GM21619 (cell line): ENCODE data around the gene KCNMA1.
"Not testable (repeated sequence)": the region's sequence is repeated elsewhere in the genome, so short reads cannot be mapped to it uniquely, and the experiment has no call there.

ENCODE experiments used
- ATAC-seq: cut with Tn5 transposase; IDR thresholded peaks from one replicate; pipeline ENCODE4 v1.9.1; 2021; ENCODE audit not compliant: unreplicated experiment

KCNMA1 gene

DNA sequence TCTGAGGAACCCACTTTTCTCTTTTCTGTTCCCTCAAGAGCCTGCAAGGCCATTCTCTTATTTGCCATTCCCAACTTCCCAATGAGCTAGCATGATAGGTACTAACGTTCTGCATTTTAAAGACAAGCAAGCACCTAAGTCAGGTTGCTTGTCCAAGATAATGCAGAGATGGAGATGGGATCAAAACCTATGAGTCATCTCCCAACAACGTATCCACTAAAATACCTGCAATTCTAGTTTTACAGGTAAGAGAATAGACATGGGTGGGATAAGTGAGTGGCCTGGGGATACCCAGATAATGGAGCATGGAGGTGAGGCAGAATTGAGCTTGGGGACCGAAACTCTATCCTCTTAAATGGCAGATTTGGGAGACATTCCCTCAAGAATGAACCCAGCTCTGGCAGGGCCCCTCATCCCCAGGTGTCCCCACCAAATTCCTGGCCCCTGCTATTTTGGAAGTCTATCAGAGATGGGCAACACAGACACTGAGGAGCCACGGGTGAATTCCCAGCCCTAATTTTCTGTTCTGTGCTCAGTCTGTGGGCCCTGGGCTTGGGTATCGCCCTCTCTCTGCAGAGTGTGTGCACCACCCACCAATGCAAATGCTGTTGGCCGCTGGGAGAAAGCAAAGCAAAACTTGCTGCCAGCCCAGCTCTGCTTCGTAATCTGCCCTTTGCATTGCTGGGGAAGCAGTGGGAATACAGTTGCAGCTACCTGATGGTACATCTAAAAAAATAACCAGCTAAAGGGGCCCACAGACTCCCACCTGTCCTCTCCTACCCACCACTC, 98.3 kb downstream of the KCNMA1 start:
- ATAC-seq: no peak

DNA sequence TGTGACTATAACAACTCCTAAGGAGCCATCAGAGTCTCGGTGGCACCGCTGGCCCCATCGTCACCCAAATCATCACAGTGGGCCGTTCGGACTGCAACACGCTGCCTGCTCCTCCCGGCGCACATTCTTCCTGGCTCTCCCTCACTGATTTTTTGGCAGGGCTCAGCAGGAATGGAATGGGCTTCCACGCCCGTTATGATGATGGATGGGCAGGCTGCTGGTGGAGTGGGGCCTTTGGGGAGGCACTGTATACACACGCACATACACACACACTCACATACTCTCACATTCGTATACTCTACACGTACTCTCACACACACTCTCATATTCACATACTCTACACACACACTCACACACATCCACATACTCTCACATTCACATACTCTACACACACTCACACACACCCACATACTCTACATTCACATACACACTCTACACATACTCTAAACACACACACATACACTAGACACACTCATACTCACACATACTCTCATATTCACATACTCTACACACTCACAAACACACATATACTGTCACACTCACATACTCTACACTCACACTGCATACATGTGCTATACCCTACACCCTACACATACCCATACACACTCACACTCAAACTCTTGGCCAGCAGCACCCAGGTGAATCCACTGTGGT, 99.8 kb downstream of the KCNMA1 start:
- ATAC-seq: no peak

DNA sequence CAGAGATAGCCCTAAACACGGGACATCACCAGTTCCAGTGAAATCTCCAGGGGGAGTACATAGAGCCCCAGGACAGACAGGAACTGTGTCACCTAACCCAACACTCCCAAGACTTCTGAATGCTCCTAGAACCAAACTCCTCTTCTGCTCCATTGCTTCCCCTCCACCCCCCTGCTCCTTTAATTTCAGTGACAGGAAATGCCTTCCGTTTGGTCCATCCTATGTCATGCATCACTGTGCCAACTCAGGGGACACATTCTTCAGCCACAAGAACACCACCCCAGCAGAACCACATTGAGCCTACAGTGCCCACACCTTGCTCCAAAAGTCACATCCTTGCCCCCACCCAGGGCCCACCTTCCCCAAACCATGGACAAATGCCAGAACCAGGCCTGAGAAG, 100.5 kb downstream of the KCNMA1 start:
- ATAC-seq: no peak

DNA sequence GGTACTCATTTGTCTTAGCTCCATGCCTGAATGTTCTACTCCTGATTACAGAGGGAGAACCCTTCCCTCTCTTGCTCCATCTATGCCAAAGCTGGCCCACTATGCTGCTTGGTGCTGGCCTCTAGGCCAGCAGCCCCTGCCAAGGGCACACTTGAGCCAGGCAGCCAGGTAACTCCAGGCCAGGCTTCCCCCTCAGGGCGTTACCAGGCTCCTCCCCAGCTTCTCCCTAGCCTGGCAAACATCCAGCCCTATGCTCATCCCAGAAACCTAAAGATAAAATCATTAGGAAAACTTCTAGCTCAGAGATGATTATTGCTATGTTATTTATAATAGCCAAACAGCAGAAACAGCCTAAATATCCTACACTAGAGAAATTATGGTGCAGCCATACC, 103.7 kb downstream of the KCNMA1 start:
- ATAC-seq: no peak

DNA sequence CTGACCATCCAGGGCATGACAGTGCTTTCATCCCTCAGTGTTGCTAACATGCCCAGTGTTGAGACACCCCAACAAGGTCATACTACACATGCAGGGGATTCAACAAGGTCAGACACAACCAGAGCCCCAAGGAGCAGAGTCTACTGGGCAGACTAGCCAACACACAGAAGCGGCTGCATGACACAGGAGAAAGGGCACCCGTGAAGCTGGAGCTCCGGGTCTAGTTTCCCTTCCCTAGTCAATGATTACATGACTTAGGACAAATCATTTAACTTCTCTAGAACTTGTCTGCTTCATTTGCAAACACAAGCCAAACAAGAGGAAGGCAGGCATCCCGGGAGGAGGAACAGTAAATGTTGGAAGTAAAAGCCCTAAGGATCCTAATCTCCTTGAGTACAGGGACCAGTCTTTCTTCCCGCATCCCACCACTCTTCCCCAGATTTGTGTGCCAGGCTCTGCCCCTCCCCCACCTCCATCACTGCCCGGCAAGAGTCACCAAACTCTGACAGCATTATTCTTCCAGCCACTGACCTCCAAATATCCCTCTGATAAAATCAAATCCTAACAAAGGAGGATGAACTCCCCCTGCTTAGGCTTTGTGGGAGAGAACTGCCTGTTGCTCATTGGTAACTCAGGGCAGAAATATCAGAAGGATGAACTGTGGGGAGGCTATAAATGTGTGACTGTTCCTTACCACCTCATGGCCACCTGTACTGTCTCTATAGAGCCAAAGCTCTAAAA, 104.3 kb downstream of the KCNMA1 start:
- ATAC-seq: no peak

DNA sequence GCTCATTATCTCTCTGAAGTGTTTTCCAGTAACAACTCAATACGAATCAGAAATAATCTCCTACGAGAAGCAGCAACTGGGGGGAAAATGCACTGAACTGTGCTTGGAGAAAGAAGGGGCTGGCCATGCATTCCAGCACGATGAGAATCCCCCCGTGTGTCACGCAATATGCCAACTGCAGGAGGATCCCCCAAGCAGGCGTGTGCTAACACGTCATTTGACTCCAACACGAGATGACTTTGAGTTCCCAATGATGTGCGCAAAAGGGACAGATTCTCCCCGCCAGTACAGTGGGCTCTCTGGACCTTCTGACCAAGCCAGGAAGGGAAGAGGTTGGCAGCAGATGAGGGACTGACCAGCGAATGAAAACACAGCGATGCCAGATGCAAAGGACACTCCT, 105.5 kb downstream of the KCNMA1 start:
- ATAC-seq: no peak

DNA sequence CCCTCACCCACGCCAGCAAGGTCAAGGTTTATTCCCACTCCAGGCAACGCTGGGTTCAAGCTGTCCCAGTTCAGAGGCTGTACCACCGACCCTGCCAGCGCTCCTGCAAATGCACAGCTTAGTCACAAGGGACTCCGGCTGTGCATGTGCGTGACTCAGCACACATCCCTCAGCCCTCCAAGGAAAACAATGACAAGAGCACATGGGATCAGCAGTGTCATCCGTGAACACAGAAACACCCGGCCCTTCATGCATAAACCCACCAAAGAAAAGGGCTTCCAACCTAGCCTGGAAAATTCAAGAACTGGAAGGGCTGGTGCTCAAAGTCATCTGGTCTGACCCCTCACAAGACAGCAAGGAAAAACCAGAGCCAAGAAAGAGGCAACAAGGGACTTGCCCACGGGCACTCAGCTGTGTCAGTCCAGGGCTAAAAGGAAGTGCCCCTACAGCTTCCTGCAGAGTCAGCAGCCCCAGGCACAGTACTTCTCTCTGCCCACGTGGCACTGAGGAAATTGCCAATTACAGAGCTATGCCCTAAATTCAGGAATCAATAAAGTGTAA, 106.1 kb downstream of the KCNMA1 start:
- peak; percentile 59 for ATAC-seq

DNA sequence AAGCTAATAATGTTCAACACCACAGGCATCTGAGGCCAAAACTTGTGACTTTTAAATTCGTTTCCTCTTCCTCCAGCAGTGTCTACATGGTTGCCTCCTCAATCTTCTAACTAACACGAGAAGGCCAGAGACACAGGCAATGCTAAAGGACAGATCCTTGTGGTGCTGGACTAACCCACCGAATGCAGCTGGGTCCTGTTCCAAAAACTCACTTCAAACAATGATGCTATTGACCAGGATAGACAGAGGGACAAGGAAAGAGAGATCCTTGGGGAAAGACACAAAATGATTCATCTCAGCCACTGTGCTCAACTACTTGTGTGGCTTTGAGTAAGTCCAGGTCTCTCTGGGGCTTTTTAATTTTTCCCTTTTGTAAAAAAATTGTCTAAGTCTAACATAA, 107.6 kb downstream of the KCNMA1 start:
- no peak for ATAC-seq

DNA sequence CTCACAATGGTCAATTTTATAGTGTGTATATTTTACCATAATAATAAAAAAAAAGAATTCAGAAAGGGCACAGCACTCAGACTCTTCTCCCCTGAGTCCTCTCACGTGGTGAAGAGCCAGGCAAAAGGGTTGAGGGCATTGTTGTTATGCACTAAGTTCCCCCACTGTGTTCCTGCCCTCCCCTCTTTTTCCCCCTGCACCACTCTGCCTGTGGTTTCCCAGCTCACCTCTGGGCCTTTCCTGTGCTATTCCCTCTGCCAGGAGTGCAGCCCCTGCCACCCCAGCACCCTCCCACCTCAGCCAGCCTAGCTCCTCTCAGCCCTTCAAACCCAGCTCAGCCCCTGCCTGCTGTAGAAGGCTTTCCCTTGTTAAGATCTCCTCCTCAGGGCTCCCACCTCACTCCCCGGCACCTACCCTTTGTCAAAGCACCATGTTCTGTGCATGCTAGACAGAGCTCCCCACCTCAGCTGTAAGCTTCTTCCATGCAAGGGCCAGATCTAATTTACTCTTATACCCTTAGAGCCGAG, 108.5 kb downstream of the KCNMA1 start:
- no peak for ATAC-seq

DNA sequence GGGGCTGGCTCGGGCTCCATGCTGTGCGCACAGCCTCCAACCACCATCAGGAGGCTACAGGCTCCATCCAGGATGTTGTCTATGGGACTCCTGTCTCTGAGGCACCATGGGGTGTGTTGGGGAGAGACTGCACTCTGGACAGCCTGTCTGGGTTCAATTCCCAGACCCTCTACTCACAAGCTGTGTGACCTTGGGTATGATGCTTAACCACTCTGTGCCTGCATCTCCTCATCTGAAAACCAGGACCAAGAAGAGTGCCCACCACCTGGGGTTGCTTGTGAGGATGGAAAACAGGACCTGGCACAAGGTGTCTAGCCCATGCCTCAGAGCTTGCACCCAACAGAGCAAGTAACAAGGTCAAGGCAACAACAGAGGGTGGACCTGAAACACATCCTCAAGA, 109.8 kb downstream of the KCNMA1 start:
- no peak for ATAC-seq

DNA sequence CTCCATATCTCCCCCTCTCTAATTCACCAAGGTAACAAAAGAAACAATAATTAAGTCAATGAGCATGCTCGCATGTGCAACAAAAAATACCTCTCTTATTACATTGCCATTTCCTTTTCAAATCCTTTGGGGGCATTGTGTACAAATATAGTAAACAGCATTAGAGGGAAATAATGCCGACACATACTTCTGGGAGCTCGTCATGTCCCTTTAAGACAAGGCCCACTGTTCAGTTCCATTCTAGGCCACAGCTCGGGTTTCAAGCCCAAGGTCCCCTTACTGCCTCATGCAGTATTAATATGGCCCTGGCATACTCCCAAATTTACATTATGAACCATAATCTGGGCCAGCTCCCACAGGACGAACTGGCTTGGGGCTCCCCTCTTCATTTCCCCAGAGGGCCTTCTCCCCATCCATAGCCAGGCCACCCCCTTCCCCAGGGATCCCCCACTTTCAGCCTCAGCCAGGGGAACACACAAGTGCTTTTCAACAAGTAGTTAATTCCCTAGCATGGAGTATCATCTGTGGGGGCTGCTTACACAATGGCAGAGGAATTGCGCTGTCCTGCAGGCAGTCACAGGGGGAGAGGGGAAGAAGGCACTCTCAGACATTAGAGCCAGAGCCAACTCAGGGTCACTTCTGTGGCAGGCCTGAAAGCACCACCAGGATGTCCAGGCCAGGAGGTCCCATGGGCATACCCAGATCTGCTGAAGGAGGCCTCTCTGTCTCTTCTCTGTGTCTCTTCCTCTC, 110.6 kb downstream of the KCNMA1 start:
- ATAC-seq: no peak

DNA sequence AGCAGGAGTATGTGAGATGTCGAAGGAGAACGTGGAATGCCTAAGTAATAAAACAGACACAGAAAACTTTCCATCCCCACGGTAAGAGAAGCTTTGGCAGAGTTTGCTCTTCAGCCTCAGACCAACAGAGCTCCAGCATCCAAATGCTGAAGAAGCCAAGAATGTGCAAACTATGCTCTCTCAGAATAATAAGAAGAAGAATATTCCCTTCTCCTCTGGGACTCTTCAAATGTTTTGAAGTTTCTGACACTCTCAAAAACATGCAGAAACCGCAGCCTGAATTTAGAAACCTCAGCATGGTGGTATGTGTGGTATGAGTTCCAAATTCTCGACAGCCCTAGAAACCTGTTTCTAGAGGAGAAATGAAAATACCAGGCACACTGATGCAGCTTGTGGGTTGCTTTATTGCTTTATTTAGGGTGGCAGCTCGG, 113.3 kb downstream of the KCNMA1 start:
- no peak for ATAC-seq

DNA sequence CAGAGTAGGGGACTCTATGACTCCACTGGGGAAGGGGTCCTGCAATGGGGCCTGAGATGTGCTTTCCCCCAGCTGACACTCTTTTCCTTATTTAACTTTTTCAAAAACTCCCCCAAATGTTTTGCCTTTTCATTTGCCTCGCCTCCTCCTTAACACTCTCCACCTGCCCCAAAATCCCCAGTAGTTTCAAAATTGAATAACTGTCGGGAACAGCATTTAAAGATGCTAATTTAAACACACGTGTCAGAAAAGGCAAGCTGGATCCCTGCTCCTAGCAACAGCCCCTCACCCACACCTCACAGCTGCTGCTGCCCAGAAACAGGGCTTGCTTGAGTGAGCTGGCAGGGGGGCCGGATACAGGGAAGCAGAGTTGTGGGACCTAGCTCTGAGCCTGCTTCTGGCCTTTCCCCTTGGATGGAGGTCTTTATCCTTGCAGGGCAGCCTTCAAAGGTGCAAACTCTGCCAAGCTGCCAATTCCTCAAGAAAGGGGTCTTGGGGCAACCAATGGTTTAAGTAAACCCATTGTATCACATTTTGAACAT, 115.3 kb downstream of the KCNMA1 start:
- ATAC-seq: no peak

DNA sequence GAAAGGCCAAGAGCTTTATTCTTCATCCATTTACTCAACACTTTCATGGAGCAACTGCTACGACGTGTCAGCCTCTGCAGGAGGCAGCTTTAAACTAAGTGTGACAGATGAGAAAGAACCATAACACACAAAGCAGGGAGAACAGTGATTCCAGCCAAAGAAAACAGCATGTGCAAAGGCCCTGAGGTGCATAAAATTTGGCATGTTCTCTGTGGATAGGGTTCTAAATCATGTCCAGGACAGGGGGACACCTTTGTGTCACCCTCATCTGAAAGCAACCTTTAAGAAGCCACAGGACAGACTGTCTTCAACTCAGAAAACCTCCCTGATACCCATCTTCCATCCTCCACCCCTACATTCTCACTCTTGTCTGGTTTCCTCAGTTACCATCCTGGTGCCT, 116.6 kb downstream of the KCNMA1 start:
- ATAC-seq: no peak

DNA sequence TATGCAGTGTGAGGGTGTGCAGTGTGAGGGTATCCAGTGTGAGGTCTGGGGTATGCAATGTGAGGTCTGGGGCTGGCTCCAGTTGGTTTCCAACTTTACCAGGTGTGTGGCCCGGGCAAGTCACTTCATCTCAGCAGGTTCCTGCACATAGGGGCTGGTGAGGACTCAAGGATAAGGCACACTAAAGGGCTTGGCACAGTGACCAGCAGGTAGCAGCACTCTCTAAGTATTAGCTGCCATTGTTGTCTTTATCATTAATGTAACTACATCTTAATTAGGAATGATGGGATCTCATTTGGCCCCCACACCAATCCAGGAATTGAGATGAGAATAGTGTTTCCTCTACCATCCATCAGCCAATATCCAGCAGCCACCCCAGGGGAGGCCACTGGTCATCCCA, 117.3 kb downstream of the KCNMA1 start:
- no peak for ATAC-seq

DNA sequence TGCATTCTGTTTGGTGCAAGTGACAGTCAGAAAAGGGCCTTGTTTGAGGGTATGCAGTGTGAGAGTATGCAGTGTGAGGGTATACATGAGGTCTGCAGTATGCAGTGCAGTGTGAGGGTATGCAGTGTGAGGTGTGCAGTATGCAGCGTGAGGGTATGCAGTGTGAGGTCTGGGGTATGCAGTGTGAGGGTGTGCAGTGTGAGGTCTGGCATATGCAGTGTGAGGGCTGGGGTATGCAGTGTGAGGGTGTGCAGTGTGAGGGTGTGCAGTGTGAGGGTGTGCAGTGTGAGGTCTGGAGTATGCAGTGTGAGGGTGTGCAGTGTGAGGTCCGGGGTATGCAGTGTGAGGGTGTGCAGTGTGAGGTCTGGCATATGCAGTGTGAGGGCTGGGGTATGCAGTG, 117.8 kb downstream of the KCNMA1 start:
- ATAC-seq: not testable (repeated sequence)

DNA sequence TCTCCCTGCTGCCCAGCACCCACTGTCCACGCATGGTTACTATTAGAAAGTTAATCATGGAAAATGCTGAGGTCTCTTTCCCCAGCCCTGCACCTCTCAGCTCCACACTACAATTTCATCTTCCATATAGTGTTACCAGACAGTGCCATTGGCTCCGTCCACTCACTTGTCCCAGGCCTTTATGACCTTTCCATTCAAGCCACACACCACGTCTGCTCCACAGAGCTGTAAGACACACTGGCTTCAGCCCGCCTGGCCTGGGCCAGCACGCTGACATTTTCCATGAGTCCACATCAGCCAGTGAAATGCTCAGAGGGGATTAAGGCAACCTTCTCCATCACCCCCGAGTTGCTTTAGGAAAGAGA, 118.7 kb downstream of the KCNMA1 start:
- ATAC-seq: no peak

DNA sequence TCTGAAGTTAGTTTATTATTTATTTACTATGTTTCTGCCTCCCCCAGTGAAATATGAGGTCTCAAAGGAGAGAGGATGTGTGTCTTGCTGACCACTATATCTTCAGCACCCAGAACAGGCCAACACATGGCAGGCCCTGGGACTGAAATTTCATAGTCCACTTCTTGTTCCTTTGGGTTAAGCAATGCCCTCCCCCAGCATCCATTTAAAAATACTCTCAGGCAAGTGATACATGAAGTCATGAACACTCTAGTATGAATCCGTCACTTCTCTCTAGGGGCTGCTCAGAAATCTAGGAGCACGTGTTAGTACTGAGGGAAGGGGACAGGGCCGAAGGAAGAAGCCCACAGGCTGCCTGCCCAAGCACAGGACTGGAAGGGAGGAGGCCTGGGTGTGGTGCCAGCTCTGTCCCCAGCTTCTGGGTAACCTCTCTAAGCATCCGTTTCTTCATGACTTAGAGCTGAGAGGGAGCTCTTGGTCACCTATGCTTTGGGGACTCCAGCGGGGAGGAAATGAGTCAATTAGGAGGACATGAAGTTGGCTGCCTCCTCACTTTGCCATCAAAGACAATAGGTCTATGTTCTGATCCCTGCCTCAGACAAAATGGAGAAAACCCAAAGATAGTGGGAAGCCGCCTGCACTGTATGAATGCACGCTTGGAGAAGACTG, 119.2 kb downstream of the KCNMA1 start:
- ATAC-seq: no peak

DNA sequence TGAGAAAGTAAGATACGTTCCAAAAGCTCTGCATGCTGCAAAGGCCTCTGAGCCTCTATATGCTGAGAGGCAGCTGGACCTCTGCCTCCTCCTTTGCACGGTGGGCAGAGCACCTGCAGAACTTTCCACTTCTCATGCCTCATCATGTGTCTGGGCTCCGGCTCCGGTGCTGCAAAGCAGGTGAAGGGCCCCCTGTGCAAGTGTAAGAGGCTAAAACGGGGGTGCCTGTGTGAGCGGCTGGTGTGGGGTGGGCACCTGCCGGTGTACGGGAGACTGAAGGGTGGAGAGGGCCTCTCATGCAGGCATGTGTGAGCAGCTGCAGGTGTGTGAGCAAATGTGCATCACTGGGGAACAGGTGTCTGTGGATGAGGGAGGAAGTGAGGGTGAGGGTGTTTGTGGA, 121.0 kb downstream of the KCNMA1 start:
- ATAC-seq: no peak

DNA sequence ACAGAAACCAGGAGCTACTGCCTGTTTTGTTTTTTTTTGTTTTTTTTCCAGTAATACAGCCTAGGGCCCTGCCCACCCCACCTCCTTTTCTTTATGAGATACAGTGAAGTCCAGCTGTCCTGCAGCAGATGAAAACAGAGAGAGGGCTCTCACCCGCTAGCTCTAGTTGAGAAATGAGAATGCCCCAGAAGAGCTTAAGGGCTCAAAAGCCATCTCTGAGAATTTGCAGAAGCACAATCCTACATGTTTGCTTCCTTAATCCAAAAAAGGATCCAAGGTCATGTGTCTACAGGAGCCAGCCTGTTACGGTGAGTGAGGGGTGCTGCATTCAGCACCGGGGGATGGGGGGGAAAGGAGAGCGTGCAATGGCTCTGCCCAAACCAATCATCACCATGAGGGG, 122.7 kb downstream of the KCNMA1 start:
- no peak for ATAC-seq
